PFSK-1 (cell line): Measurements from ENCODE around the gene PPP2R2D.

ENCODE experiments used
- FOXP2 ChIP-seq: optimal IDR thresholded peaks from 2 replicates; pipeline ENCODE3; 2011; ENCODE audit warnings: borderline replicate concordance, control low read depth, inconsistent platforms; ENCODE audit not compliant: insufficient read depth; ENCODE audit errors: extremely low read length, extremely low read depth
- POLR2AphosphoS5 ChIP-seq: IDR thresholded peaks from 2 replicates; pipeline ENCODE4 v1.6.1; 2012; ENCODE audit warnings: low read depth, mild to moderate bottlenecking, control low read depth, low read length, moderate library complexity
- SIN3A ChIP-seq: IDR thresholded peaks from 2 replicates; pipeline ENCODE4 v1.6.1; 2012; ENCODE audit warnings: mild to moderate bottlenecking, low read length, moderate library complexity, borderline replicate concordance; ENCODE audit not compliant: insufficient read depth
- TAF1 ChIP-seq: IDR thresholded peaks from 2 replicates; pipeline ENCODE4 v1.6.1; 2012; ENCODE audit warnings: low read length, control low read depth, borderline replicate concordance; ENCODE audit not compliant: insufficient read depth
- TF ChIP-seq, protein P1 (sequence below), 2 experiments: IDR thresholded peaks; 2 replicates each; pipeline versions ENCODE4 v1.6.1 to v1.8.0; 2011 to 2012; ENCODE audit warnings: low read depth in 2 of 2, low read length in 2 of 2, control low read depth in 1 of 2, inconsistent platforms in 1 of 2, mild to moderate bottlenecking in 1 of 2, moderate library complexity in 1 of 2; ENCODE audit not compliant: insufficient read depth in 1 of 2

DNA sequence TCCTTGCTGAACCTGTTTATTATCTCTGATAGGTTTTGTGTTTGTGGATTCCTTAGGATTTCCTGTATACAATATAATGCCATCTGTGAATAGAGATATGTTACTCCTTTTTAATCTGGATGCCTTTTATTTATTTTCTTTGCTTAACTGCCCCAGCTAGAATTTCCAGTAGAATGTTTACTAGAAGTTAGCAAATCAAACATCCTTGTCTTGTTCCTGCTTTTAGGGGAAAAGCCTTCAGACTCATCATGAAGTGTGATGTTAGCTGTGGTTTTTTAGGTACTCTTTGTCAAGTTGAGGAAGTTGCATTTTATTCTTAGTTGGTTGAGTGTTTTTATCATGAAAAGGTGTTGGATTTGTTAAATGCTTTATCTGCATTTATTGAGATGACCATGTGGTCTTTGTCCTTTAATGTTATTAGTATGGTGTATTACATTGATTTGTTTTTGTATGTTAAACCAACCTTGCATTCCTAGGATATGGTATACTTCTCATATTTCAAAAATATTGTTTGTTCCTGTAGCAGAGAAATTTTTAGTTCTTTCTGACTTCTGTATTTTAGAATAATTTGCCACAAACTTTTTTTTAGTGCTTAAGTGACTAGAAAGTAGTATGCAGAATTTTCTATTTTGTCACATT lies 24.3 kb downstream of the PPP2R2D start:
- no peak for TF ChIP-seq POLR2AphosphoS5
- TF ChIP-seq, protein P1, sequence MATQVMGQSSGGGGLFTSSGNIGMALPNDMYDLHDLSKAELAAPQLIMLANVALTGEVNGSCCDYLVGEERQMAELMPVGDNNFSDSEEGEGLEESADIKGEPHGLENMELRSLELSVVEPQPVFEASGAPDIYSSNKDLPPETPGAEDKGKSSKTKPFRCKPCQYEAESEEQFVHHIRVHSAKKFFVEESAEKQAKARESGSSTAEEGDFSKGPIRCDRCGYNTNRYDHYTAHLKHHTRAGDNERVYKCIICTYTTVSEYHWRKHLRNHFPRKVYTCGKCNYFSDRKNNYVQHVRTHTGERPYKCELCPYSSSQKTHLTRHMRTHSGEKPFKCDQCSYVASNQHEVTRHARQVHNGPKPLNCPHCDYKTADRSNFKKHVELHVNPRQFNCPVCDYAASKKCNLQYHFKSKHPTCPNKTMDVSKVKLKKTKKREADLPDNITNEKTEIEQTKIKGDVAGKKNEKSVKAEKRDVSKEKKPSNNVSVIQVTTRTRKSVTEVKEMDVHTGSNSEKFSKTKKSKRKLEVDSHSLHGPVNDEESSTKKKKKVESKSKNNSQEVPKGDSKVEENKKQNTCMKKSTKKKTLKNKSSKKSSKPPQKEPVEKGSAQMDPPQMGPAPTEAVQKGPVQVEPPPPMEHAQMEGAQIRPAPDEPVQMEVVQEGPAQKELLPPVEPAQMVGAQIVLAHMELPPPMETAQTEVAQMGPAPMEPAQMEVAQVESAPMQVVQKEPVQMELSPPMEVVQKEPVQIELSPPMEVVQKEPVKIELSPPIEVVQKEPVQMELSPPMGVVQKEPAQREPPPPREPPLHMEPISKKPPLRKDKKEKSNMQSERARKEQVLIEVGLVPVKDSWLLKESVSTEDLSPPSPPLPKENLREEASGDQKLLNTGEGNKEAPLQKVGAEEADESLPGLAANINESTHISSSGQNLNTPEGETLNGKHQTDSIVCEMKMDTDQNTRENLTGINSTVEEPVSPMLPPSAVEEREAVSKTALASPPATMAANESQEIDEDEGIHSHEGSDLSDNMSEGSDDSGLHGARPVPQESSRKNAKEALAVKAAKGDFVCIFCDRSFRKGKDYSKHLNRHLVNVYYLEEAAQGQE (IDR thresholded peaks at IDR 0.05; ENCODE audit: insufficient read depth in 1 of 2, low read depth in 2 of 2, low read length in 2 of 2), result no peak
- TF ChIP-seq TAF1, result no peak
- TF ChIP-seq SIN3A, result no peak
- no peak for TF ChIP-seq FOXP2
